ENCODE results near the gene CFAP74. TPM values are rescaled to one million over a fixed set of nuclear protein-coding genes. Genes with fewer than 3 reads are reported as not detected.

Gene CFAP74
- total RNA-seq, 4 donors from 2014 or later: not detected

- DNase-seq (no peak), ATAC-seq (no peak)
- Histone ChIP-seq H3K9me3 (no peaks in the 10 kb centered on the region), H3K36me3 (no peaks in the 10 kb centered on the region), H3K4me1 (no peaks in the 10 kb centered on the region), H3K27ac (no peak overlapping the region), H3K27me3 (peaks cover 0 to 17% (median 5%) of the 10 kb centered on the region in 3 donors), H3K4me3 (no peak overlapping the region)
- intact Hi-C loops (cut with DNase I; ENCODE audit: low total_unique reads) (no loop called here), in situ Hi-C loops (cut with MboI; ENCODE audit: low sequenced_read_pairs in 4 of 4) (loop anchor here in 1 of 4 donors (5.0 kb wide), 1 partner anchor 84 kb away; no protein-coding TSS in a partner anchor)
- no peak for TF ChIP-seq POLR2A (IDR thresholded peaks at IDR 0.05)
- no peak for TF ChIP-seq CTCF (IDR thresholded peaks at IDR 0.05 in 4 of 5, conservative IDR thresholded peaks at IDR 0.05 in 1 of 5)
These were observed 32.7 kb upstream of the CFAP74 start for GRCh38 chr1:2036287-2036686.

GRCh38 chr1:2033165-2033564, 29.6 kb upstream of the CFAP74 start:
- ATAC-seq (no peak), DNase-seq (no peak)
- Histone ChIP-seq H3K27me3 (peaks cover 0 to 17% (median 5%) of the 10 kb centered on the region in 3 donors), H3K4me1 (no peaks in the 10 kb centered on the region), H3K4me3 (no peak overlapping the region), H3K36me3 (no peaks in the 10 kb centered on the region), H3K27ac (no peak overlapping the region), H3K9me3 (no peaks in the 10 kb centered on the region)
- TF ChIP-seq CTCF (IDR thresholded peaks at IDR 0.05 in 4 of 5, conservative IDR thresholded peaks at IDR 0.05 in 1 of 5) (no peak), POLR2A (IDR thresholded peaks at IDR 0.05) (no peak)
- in situ Hi-C loops (cut with MboI; ENCODE audit: low sequenced_read_pairs in 4 of 4): no loop called here
- intact Hi-C loops (cut with DNase I; ENCODE audit: low total_unique reads): no loop called here

- H3K36me3 ChIP-seq: no peaks in the 10 kb centered on the region
- H3K27me3 ChIP-seq: peaks cover 0 to 17% (median 5%) of the 10 kb centered on the region in 3 donors
- TF ChIP-seq CTCF (IDR thresholded peaks at IDR 0.05 in 4 of 5, conservative IDR thresholded peaks at IDR 0.05 in 1 of 5) (no peak), POLR2A (IDR thresholded peaks at IDR 0.05) (no peak)
- intact Hi-C loops (cut with DNase I; ENCODE audit: low total_unique reads) (no loop called here), in situ Hi-C loops (cut with MboI; ENCODE audit: low sequenced_read_pairs in 4 of 4) (no loop called here)
- H3K9me3 ChIP-seq: no peaks in the 10 kb centered on the region
- H3K4me1 ChIP-seq: no peaks in the 10 kb centered on the region
- no peak overlapping the region for H3K4me3 ChIP-seq
- H3K27ac ChIP-seq: no peak overlapping the region
- DNase-seq (no peak), ATAC-seq (no peak)
These were observed 29.2 kb upstream of the CFAP74 start for GRCh38 chr1:2032737-2033136.

- intact Hi-C loops (cut with DNase I; ENCODE audit: low total_unique reads) (no loop called here), in situ Hi-C loops (cut with MboI; ENCODE audit: low sequenced_read_pairs in 4 of 4) (no loop called here)
- H3K36me3 ChIP-seq: no peaks in the 10 kb centered on the region
- no peaks in the 10 kb centered on the region for H3K4me1 ChIP-seq
- ATAC-seq: no peak
- H3K4me3 ChIP-seq: no peak overlapping the region
- no peak overlapping the region for H3K27ac ChIP-seq
- H3K27me3 ChIP-seq: peaks cover 0 to 17% (median 5%) of the 10 kb centered on the region in 3 donors
- DNase-seq: no peak
- no peaks in the 10 kb centered on the region for H3K9me3 ChIP-seq
- no peak for TF ChIP-seq POLR2A (IDR thresholded peaks at IDR 0.05)
- TF ChIP-seq CTCF (IDR thresholded peaks at IDR 0.05 in 4 of 5, conservative IDR thresholded peaks at IDR 0.05 in 1 of 5): no peak
These were observed 28.3 kb upstream of the CFAP74 start for GRCh38 chr1:2031546-2032540.
